SKM-1 (cell line): ENCODE measurements around the gene NRG3.

Experiments used
- DNase-seq: peaks from one replicate; lab custom pipeline; 2025; ENCODE audit not compliant: unreplicated experiment; lab: John Stamatoyannopoulos, UW

The NRG3 gene

DNA sequence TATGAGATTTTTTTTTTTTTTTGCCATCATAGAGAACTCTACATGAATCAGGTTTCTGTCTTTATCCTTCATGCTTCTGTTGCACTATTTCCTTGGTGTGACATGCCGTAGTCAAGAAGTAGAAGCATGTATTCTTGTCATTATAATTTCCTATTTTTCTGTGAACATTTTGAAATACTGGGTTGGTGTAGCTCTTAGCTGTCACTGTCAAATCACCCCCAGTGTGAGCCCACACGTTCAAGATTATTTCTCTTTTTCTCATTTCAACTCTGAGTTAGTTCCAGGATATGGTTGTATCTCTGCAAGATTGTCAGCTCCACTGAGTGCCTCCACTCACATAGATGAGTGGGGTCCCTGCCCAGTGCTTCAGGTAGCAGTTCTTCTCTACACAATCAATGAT is 209.5 kb downstream of the NRG3 start:
- no peak for DNase-seq

GRCh38 chr10:82084904-82085303 is 209.9 kb downstream of the NRG3 start:
- no peak for DNase-seq

- no peak for DNase-seq
Observed at GRCh38 chr10:82089327-82089726, 214.3 kb downstream of the NRG3 start.

- DNase-seq, result no peak
Observed at GRCh38 chr10:82091413-82091812, 216.4 kb downstream of the NRG3 start.

GRCh38 chr10:82092111-82092510 is 217.1 kb downstream of the NRG3 start:
- no peak for DNase-seq

DNA sequence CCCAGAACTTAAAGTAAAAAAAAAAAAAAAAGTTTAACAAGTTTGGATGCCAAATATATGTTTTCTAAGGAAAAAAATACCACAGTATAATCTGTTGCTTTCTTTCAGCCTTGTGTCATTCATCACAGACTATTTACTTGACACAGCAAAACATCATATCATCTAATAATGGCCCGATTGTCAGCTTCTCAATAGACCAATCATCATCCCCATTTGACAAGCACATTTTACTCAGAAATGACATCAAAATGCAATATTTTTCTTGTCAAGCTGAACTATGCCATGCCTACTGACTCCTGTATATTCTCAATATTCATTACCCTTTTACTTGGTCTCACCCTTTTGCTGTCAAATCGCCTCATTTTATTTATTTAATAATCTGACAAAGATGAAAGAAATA is 249.7 kb downstream of the NRG3 start:
- no peak for DNase-seq

GRCh38 chr10:82128527-82128926 is 253.5 kb downstream of the NRG3 start:
- no peak for DNase-seq

- DNase-seq, result no peak
Observed at GRCh38 chr10:82136103-82136502, 261.1 kb downstream of the NRG3 start.

DNA sequence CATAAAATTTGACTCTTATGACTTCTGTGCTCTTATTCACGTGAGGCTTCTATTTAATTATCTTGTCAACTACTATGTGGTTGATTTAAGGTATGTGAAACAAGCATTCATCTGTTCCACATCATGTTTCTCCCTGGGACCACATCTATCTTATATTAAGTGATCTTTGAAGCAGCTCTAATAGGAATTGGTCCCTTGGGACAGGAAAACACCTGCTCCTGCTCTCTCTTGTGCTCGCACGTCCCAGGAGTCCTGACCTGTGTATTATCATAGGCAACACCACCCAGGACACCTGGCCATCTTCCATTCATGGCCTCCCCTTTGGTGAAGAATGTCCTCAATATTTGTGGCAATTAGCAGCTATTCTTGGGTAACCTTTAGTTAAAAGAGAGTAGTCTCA is 269.2 kb downstream of the NRG3 start:
- DNase-seq, result no peak

DNA sequence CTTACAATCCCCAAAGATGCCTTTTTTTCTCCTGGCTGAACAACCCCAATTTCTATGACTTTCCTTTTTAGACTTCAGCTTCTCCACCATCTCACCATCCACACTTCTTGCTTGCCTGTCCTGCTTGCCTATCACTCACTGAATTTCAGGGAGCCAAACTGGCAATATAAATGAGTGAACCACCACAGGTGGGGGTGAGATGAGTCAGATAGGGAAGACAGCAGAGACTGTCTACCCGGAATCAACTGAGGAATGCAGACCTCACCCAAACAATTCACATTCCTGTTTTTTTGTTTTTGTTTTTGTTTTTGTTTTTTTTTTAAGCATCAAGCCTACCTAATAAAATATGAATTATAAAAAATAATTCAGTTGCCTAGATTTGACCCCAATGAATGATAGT is 273.8 kb downstream of the NRG3 start:
- DNase-seq, result no peak

GRCh38 chr10:82149674-82150073 is 274.7 kb downstream of the NRG3 start:
- no peak for DNase-seq

DNA sequence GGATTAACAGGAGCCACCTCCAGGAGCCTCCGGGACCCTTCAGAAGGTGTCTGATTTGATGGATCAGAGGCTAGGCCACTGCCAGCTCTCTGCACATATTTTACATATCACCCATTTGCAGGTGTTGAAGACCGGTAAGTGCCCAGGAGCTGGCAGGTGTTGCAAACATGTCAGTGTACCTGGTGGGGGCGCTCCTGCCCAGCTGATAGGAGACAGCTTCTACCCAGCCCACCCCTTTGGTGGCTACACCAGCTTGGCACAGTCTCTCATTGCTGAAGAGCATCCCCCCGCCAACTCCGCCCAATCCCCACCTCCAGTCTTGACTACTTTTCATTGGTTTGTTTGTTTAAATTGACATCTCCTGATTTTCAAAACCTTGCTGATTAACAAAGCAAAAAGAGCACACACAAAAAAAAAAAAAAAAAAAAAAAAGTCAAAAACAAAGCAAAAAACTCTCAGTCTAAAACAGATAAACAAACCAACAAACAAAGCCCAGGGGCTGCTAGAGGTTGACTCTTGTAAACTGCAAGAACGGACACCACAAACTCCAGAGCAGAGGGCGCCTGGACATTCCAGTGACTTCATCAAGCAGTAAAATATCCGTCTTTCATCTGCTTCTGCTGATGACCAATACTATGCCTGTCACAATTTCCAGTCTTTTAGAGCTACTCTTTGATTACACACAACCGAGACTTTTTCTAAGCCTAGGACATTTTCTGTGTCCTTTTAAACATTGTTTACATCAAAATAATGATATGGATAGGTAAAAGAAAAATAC is 275.3 kb downstream of the NRG3 start:
- DNase-seq, result no peak

DNA sequence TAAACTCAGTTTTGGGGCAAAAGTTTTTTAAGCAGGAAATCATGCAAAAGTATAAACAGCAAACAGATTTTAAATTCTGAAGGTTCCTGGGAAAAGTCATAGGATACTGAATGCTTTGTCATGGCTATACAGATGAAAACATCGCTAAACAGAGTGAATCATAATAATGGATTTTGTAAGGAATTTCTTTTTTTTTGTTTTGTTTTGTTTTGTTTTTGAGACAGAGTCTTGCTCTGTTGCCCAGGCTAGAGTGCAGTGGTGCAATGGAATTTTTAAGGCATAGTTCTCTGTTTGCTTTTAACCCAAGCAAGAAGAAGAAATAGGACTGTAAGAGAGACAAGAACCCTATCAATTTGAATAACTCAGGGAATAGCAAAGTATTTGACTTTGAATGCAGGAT is 285.3 kb downstream of the NRG3 start:
- no peak for DNase-seq

DNA sequence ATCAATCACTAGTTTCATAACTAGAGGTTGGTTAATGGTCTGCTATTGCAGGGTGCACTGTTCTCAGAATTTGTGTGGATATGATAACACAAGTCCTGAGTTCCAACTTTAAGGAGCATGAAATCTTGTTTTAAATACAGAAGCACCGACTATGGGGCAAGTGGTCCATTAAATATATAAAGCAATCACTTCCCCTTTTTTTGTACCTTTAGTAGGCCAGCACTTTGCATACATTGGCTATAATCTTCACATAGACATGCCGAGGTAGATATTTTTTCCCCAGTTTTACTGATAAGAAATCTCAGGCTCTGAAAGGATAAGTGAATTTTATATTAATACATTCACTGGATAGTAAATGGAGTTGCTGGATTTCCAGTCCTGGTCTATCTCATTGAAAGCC is 286.3 kb downstream of the NRG3 start:
- no peak for DNase-seq

DNA sequence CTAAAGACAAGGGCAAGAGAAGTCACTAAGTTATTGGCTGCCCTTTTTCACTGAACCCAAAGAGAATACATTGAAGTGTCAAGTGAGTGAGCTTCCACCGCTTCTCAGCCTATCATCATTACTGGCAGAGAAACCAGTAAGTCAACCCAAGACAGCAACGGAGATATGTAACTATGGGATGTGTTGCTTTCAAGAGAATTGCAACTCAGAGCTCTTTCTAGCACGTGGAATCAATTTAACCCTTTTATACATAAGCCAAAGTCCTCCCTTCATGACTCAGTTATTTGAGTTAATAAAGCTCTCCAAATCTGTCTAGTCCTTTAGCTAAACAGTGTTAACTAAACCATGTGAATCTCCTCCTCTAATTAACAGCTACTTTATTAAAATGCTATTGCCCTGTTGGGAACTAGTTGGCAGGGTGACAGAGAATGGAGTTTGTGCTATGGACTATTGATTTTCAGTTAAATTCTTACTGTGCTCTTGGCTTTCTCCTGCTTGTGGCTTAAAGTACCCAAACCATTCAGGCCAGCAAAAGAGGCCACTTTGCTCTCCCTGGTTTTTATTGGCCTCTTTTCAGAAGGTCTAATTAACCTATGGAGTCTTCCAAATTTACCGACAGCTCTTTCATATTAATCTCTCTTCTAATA is 287.7 kb downstream of the NRG3 start:
- no peak for DNase-seq

- DNase-seq, result no peak
Observed at GRCh38 chr10:82171899-82172298, 296.9 kb downstream of the NRG3 start.

GRCh38 chr10:82176587-82176986 is 301.6 kb downstream of the NRG3 start:
- DNase-seq, result no peak

GRCh38 chr10:82190432-82191260 is 315.7 kb downstream of the NRG3 start:
- no peak for DNase-seq

DNA sequence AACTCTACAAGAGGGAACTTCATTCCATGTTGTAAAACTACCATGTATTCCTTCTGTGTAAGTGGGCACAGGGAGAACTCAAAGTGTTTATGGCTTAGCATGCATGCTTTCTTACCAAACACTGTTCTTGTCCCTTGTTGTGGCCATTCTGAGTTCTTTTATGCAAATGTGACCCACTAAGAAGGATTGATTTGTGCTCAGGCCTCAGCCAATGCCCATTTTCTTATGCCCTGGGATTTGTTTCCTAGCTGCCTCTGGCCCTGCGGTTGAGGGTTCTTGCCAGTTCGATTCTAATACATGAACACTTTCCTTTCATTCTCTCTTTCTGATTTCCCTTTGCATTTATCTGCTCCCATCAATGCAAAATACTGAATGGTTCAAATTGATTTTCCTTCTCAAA is 316.7 kb downstream of the NRG3 start:
- DNase-seq, result no peak

DNA sequence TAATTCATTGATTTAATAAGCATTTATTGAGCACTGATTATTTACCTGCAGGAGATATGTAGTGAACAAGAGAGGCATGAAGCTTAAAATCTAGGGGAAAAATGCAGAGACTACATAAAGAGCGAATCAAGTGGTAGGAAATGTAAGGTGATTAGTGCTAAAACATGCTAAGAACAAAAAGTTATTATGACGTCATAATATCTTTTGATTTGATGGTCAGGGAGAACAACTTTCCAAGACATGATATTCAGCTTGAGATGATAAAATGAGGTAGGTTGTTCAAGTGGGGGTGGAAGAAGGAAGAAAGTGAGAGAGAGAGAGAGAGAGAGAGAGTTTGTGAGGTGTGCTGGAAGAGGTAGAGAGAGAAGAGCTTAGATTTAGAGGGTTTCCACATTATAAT is 317.7 kb downstream of the NRG3 start:
- no peak for DNase-seq

- DNase-seq, result no peak
Observed at GRCh38 chr10:82194419-82194818, 319.4 kb downstream of the NRG3 start.

DNA sequence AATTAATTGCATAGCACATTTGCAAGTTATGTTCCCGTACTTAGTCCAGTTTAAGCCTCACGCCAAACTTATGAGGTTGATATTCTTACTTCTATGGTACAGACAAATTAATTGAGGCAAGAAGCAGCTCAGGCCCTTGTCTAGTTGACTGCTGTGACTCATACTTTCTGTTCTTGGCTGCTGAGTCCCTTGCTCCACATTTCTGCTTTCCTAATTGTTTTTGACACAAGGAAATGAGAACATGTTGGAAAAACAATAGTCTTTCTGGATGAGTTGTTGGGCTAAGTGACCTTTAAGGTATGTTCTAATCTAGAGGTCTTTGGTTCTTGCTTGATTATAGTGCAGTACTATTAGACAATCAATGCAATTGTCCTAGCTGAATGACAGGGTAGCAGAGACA is 331.8 kb downstream of the NRG3 start:
- DNase-seq, result no peak
